Tibial artery (tissue), 4 donors: ENCODE data around the gene RND3.
A peak's percentile ranks its signal among the peaks of the same experiment; 100 is the strongest.

Experiments
- DNase-seq, 2 donors: peaks; one replicate each; pipeline ENCODE4 v3.0.0-alpha.2; 2019
- H3K27ac ChIP-seq, 2 donors: fragments of 200-600 bp; sonication (generic) in 1 of 2; 1 replicate in 1 of 2; 2 replicates in 1 of 2; pipeline ENCODE4 v1.5.1; 2018 to 2019; ENCODE audit warnings: mild to moderate bottlenecking in 1 of 2
- H3K27me3 ChIP-seq, 2 donors: fragments of 200-600 bp; sonication (generic) in 1 of 2; one replicate each; pipeline versions ENCODE4 v1.5.1 to v1.6.0; 2016 to 2019
- H3K36me3 ChIP-seq, 3 donors: fragments of 200-600 bp; sonication (generic) in 2 of 3; one replicate each; pipeline ENCODE4 v1.5.1; 2016 to 2019; ENCODE audit warnings: mild to moderate bottlenecking in 2 of 3
- H3K4me1 ChIP-seq, 4 donors: fragments of 200-600 bp; sonication (generic) in 2 of 4; 1 replicate in 3 of 4; 2 replicates in 1 of 4; pipeline ENCODE4 v1.5.1; 2016 to 2019
- H3K4me3 ChIP-seq, 2 donors: fragments of 200-600 bp; sonication (generic) in 1 of 2; 1 replicate in 1 of 2; 2 replicates in 1 of 2; pipeline ENCODE4 v1.5.1; 2018 to 2019; ENCODE audit warnings: mild to moderate bottlenecking in 2 of 2
- H3K9me3 ChIP-seq, 3 donors: fragments of 200-600 bp; sonication (generic) in 1 of 3; one replicate each; pipeline ENCODE4 v1.5.1; 2016 to 2019
- CTCF ChIP-seq, 2 experiments: fragments of 200-600 bp in 1 of 2; fragments of 450-650 bp in 1 of 2; IDR thresholded peaks; one replicate each; pipeline ENCODE4 v1.5.1; 2017 to 2019; ENCODE audit warnings: antibody characterized with exemption in 2 of 2, mild to moderate bottlenecking in 1 of 2, moderate library complexity in 1 of 2
- intact Hi-C: fragments of 100-400 bp; cut with DNase I; formaldehyde crosslinking; loops from one replicate; pipeline ENCODE4 v1.15.0; 2023; ENCODE audit warnings: low total_unique reads

RND3 gene

GRCh38 chr2:150468350-150468960, 19.0 kb downstream of the RND3 start:
- no peak overlapping the region for H3K4me3 ChIP-seq
- DNase-seq, result no peak
- intact Hi-C loops, result loop anchor here (10.0 kb wide), 1 partner anchor 194 kb away; no protein-coding TSS in a partner anchor
- peaks cover 32 to 50% (median 36%) of the 10 kb centered on the region in 3 donors for H3K36me3 ChIP-seq
- TF ChIP-seq CTCF (IDR thresholded peaks at IDR 0.05), result no peak
- peak overlapping the region; percentile 65 to 67 for H3K27ac ChIP-seq
- no peaks in the 10 kb centered on the region for H3K27me3 ChIP-seq
- H3K9me3 ChIP-seq, result no peaks in the 10 kb centered on the region
- peaks cover 0 to 59% (median 27%) of the 10 kb centered on the region in 4 donors for H3K4me1 ChIP-seq

- no peak overlapping the region for H3K4me3 ChIP-seq
- H3K9me3 ChIP-seq, result no peaks in the 10 kb centered on the region
- intact Hi-C loops, result loop anchor here (10.0 kb wide), 1 partner anchor 193 kb away; no protein-coding TSS in a partner anchor
- H3K4me1 ChIP-seq, result peaks cover 0 to 50% (median 23%) of the 10 kb centered on the region in 4 donors
- peak overlapping the region; percentile 65 to 67 for H3K27ac ChIP-seq
- no peaks in the 10 kb centered on the region for H3K27me3 ChIP-seq
- DNase-seq, result no peak
- peaks cover 32 to 43% (median 36%) of the 10 kb centered on the region in 3 donors for H3K36me3 ChIP-seq
- TF ChIP-seq CTCF (IDR thresholded peaks at IDR 0.05), result no peak
Measured at GRCh38 chr2:150467621-150467963, 19.9 kb downstream of the RND3 start.

GRCh38 chr2:150466741-150467620, 20.5 kb downstream of the RND3 start:
- intact Hi-C loops, result loop anchor here (10.0 kb wide), 1 partner anchor 192 kb away; no protein-coding TSS in a partner anchor
- Histone ChIP-seq H3K4me1 (peaks cover 0 to 44% (median 18%) of the 10 kb centered on the region in 4 donors), H3K36me3 (peaks cover 30 to 37% (median 36%) of the 10 kb centered on the region in 3 donors), H3K27me3 (no peaks in the 10 kb centered on the region), H3K9me3 (no peaks in the 10 kb centered on the region), H3K4me3 (peak overlapping the region; percentile 4 to 26), H3K27ac (peak overlapping the region; percentile 65 to 67)
- DNase-seq, result no peak
- TF ChIP-seq CTCF (IDR thresholded peaks at IDR 0.05), result no peak

- H3K27ac ChIP-seq, result peak overlapping the region; percentile 48 to 65
- no peaks in the 10 kb centered on the region for H3K27me3 ChIP-seq
- TF ChIP-seq CTCF (IDR thresholded peaks at IDR 0.05), result no peak
- no peak for DNase-seq
- H3K4me1 ChIP-seq, result peaks cover 0 to 42% (median 16%) of the 10 kb centered on the region in 4 donors
- H3K4me3 ChIP-seq, result no peak overlapping the region
- peaks cover 20 to 28% (median 26%) of the 10 kb centered on the region in 3 donors for H3K36me3 ChIP-seq
- intact Hi-C loops, result loop anchor here (10.0 kb wide), 1 partner anchor 191 kb away; no protein-coding TSS in a partner anchor
- H3K9me3 ChIP-seq, result no peaks in the 10 kb centered on the region
Measured at GRCh38 chr2:150465703-150466569, 21.5 kb downstream of the RND3 start.

GRCh38 chr2:150464986-150465385, 22.5 kb downstream of the RND3 start:
- no peak for TF ChIP-seq CTCF (IDR thresholded peaks at IDR 0.05)
- intact Hi-C loops, result loop anchor here (10.0 kb wide), 1 partner anchor 190 kb away; no protein-coding TSS in a partner anchor

More at GRCh38 chr2:150464986-150465385, 22.5 kb downstream of the RND3 start:
- peak overlapping the region; percentile 48 to 65 for H3K27ac ChIP-seq
- no peaks in the 10 kb centered on the region for H3K9me3 ChIP-seq
- peaks cover 10 to 19% (median 17%) of the 10 kb centered on the region in 3 donors for H3K36me3 ChIP-seq
- no peaks in the 10 kb centered on the region for H3K27me3 ChIP-seq
- DNase-seq, result no peak
- H3K4me1 ChIP-seq, result peaks cover 0 to 42% (median 16%) of the 10 kb centered on the region in 4 donors
- no peak overlapping the region for H3K4me3 ChIP-seq
